GM18502 (cell line): ENCODE results near the gene IL31.

ENCODE experiments used
- ATAC-seq: cut with Tn5 transposase; IDR thresholded peaks from one replicate; pipeline ENCODE4 v1.9.1; 2021; ENCODE audit warnings: mild to moderate bottlenecking; ENCODE audit not compliant: unreplicated experiment, poor library complexity

Gene IL31

GRCh38 chr12:122133192-122133950 lies 40.6 kb downstream of the IL31 start:
- ATAC-seq = no peak

- no peak for ATAC-seq
Measured at GRCh38 chr12:122130150-122130549, 43.9 kb downstream of the IL31 start.

DNA sequence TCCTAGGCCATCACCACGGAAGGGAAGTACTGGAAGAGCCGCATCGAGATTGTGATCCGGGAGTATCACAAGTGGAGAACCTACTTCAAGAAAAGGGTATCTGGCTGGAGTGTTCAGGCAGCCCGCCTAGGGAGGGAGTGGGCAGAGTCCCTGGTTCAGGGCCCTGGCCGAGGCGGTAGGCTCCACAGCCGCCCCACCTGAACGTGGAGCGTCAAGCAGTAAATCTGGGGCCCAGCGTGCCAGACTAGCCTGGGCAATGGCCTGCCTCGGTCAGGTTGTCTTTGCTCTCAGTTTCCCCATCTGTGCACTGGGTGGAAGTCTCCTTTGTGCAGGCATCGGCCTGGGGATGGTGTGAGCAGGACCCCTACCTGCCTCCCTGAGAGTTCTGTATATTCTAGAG lies 44.9 kb downstream of the IL31 start:
- no peak for ATAC-seq

- ATAC-seq = no peak
Measured at GRCh38 chr12:122128481-122128880, 45.5 kb downstream of the IL31 start.

DNA sequence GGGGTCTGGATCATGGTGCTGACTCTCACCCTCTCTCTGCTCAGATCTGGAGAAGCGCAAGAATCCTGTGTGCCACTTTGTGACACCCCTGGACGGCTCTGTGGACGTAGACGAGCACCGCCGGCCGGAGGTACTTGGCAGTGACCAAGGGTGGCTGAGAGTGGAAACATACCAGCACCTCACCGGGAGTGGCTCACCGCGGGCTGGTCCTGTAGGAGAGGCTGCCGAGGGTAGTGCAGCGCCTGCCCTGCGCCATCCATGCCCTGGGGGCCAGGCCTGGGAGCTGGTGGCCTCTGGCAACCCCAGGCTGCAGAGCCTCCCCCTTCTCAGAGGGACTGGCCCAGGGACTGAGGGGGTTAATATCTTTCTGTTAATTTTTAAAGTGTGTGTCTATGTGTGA lies 46.2 kb downstream of the IL31 start:
- no peak for ATAC-seq

GRCh38 chr12:122126713-122127597 lies 47.1 kb downstream of the IL31 start:
- no peak for ATAC-seq

DNA sequence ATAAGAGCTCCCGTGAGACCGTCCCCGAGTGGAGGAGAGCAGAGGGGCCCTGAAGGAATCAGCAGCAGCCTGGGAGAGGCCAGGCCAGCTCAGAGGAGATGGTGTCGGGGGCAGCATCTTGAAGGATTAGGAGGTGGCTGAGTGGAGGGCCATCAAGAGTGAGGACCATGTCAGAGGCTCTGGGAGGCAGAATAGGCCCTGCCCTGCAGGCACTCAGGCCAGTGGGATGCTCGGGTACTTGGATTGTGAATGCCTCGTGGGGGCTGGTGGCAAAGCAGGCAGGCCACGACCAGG lies 47.7 kb downstream of the IL31 start:
- no peak for ATAC-seq

- no peak for ATAC-seq
Measured at GRCh38 chr12:122125452-122126341, 48.3 kb downstream of the IL31 start.

- ATAC-seq = no peak
Measured at GRCh38 chr12:122124370-122124769, 49.7 kb downstream of the IL31 start.

- no peak for ATAC-seq
Measured at GRCh38 chr12:122123761-122124145, 50.3 kb downstream of the IL31 start.

- no peak for ATAC-seq
Measured at GRCh38 chr12:122123051-122123760, 50.8 kb downstream of the IL31 start.
